Muscle of leg (tissue), 11 donors: ENCODE measurements around the gene PCOLCE2. TPM values are rescaled to one million over a fixed set of nuclear protein-coding genes. Genes with fewer than 3 reads are reported as not detected.
A peak's percentile ranks its signal among the peaks of the same experiment; 100 is the strongest.
"Not testable (repeated sequence)": the region's sequence is repeated elsewhere in the genome, so short reads cannot be mapped to it uniquely, and the experiment has no call there.

Experiments used
- DNase-seq: peaks from one replicate; pipeline ENCODE4 v3.0.0; 2013
- H3K27ac ChIP-seq: one replicate; pipeline ENCODE4 v1.5.1; 2013; ENCODE audit warnings: mild to moderate bottlenecking, low read length, control low read depth
- H3K27me3 ChIP-seq: one replicate; pipeline ENCODE4 v1.6.1; 2013; ENCODE audit warnings: low read length; ENCODE audit not compliant: control insufficient read depth, insufficient read depth
- H3K36me3 ChIP-seq: one replicate; pipeline ENCODE4 v1.6.1; 2013; ENCODE audit warnings: low read length; ENCODE audit not compliant: control insufficient read depth, insufficient read depth
- H3K4me1 ChIP-seq: one replicate; pipeline ENCODE4 v1.6.1; 2013; ENCODE audit warnings: low read length; ENCODE audit not compliant: control insufficient read depth, insufficient read depth
- H3K4me3 ChIP-seq: one replicate; pipeline ENCODE4 v1.5.1; 2013; ENCODE audit warnings: low read length, control low read depth
- H3K9me3 ChIP-seq: replicated peaks from 2 replicates; pipeline ENCODE4 v1.6.1; 2013; ENCODE audit warnings: low read depth, low read length; ENCODE audit not compliant: control insufficient read depth
- WGBS: methylation state at CpG from one replicate; pipeline ENCODE4 v1.1.5; 2013; ENCODE audit warnings: missing lambda C conversion rate; ENCODE audit not compliant: insufficient coverage; 5-methylcytosine and 5-hydroxymethylcytosine counted together
- polyA plus RNA-seq, 8 donors: library from polyadenylated mRNA; unstranded; fragments of 120-200 nt; gene quantifications; one replicate each; pipeline versions ENCODE4 v1.2.1 to v1.2.3, GENCODE V29; 2013; ENCODE audit warnings: inconsistent platforms in 1 of 8, low replicate concordance in 1 of 8; ENCODE audit not compliant: insufficient read length in 8 of 8, insufficient read depth in 1 of 8
- total RNA-seq: library from RNA; stranded (reverse); fragments of 120-200 nt; gene quantifications from one replicate; pipeline ENCODE4 v1.2.4, GENCODE V29; 2013

PCOLCE2 gene
- total and polyA plus RNA-seq, 9 donors: 0.79 to 7.2 (median 2.2) TPM

DNA sequence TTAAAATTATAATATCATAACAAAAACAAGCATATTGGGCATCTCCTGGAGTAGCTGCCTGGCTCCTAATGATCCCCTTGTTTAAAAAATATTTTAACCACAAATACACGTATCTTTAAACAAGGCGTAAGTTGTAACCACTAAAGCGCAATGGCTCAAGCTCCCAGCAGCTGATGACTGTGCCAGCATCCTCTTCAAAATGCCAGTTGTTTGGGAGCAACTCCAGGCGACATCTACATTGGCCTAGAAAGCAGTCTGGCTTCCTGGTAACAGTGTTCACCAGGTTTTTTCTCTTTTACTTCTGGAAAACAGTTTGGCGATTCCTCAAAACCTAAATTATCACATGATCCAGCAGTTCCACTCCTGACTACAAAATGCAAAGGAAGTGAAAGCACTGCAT, 13.8 kb downstream of the PCOLCE2 start:
- Histone ChIP-seq H3K27me3 (no peaks in the 10 kb centered on the region), H3K9me3 (no peaks in the 10 kb centered on the region), H3K36me3 (no peaks in the 10 kb centered on the region), H3K4me1 (no peaks in the 10 kb centered on the region), H3K4me3 (no peak overlapping the region), H3K27ac (no peak overlapping the region)
- 71% methylated on average over 4 of the region's 5 CpGs for WGBS
- DNase-seq: no peak

GRCh38 chr3:142868382-142868781, 20.5 kb downstream of the PCOLCE2 start:
- not testable (repeated sequence) for H3K27me3 ChIP-seq, DNase-seq, H3K36me3 ChIP-seq, H3K4me3 ChIP-seq, H3K27ac ChIP-seq, H3K9me3 ChIP-seq, H3K4me1 ChIP-seq
- WGBS: 86% methylated on average over 6 of the region's 8 CpGs

DNA sequence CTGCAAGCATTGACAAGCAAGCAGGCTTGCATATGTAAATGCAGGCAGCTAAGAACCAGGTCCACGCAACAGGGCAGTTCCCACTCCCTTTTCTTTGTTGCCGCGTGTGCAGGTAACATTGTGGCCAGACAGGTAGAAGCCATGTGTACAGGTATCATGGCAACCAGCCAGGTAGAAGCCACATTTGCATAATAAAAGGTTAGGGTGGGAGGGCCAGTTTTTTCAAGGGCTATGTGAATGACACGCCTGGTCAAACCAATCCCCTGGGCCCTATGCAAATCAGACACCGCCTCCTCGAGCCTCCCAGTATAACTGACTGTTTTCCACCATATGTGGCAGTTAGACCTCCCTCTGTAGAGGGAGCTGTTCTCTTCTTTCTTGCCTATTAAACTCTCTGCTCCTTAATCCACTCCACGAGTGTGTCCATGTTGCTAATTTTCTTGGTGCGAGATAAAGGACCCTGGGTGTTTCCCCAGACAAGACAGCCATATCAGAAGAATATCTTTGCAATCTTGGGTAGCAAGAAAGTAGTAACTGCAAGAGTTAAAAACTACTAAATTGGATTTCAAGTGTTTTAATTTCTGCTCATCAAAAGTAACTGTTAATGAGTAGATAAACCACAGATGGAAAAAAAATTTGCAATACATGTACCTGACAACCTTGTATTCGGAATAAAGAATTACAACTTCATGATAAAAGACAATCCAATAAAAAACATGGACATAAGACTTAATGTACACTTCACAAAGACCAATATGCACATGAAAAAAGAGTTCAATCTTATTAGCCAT, 21.8 kb downstream of the PCOLCE2 start:
- WGBS: 48% methylated on average over 4 of the region's 9 CpGs
- no peak overlapping the region for H3K27ac ChIP-seq
- H3K4me1 ChIP-seq: no peaks in the 10 kb centered on the region
- H3K4me3 ChIP-seq: no peak overlapping the region
- H3K36me3 ChIP-seq: no peaks in the 10 kb centered on the region
- H3K9me3 ChIP-seq: no peaks in the 10 kb centered on the region
- no peak for DNase-seq
- no peaks in the 10 kb centered on the region for H3K27me3 ChIP-seq

DNA sequence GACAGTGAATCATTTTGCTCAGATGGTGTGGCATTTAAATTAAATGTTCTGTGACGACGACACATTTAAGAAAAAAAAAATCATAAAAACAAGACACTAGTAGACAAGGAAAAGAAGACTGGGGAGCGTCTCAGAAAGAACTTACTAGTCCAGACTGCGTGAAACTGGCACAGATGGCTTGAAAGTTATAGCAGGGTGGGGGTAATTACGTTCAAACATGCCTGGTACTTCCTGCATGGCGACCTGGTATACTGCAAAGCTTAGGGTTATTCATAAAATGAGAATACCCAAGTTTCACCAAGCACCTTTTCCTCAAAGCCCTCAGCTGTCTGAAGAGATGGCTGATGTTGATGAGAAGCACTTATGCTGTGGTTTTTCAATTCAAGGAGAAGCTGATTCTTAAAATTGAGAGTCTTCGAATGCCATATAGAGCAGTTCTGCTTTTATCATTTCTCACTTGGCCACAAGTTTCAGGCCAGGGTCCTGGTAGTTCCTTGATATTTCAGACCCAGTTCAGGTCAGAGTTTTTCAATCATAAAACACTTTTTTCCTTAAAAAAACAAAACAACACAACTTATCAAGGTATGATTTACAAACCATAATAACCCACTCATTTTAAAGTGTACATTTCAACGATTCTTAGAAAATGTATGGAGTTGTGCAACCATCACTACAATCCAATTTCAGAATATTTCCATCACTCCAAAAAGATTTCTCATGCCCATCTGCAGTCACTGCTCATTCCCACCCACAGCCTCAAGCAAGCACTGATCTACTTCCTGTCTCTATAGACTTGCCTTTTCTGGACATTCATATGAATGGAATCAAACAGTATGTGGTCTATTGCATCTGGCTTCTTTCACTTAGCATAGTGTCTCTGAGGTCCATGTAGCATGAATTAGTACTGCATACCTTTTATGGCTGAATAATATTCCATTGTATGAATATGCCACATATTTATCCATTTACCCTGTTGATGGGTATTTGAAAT, 24.7 kb downstream of the PCOLCE2 start:
- Histone ChIP-seq H3K36me3 (no peaks in the 10 kb centered on the region), H3K27me3 (peaks cover 4% of the 10 kb centered on the region), H3K4me1 (no peaks in the 10 kb centered on the region), H3K9me3 (no peaks in the 10 kb centered on the region), H3K27ac (no peak overlapping the region), H3K4me3 (no peak overlapping the region)
- 83% methylated on average over 1 of the region's 8 CpGs for WGBS
- no peak for DNase-seq

DNA sequence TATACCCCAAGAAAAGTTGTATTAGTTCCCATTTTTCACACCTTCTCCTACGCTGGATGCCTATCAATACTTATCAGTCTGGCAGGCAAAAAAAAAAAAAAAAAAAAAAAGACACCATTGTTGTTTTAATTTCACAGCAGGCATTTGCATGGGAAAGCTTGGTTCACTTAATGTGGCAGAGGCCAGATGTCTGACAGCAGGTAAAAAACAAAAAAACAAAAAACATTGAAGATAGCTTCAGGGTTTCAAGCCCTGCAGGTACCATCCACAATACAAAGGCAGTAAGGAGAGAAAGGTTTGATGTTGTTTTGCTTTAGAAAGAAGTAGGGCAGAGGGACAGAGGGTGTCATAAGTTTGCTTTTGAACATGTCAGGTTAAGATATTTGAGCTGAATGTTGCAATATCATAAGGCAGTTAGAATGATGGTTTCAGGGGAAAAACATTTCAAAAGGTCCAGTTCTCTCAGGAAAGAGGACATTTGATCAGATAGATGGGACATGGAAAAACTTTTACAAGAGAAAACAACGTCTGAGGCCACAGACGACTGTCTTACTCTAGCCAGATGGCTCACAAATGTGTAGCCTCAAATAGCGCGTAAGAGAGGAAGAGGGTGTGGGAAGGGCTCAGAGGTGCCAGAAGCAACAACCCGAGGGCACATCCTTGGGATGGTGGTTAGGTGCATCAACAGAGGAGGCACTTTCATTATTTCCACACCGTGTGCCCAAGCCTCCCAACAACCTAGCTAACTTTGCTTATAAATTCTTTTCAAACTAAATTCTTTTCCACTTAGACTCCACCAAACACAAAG, 25.7 kb downstream of the PCOLCE2 start:
- no peak for DNase-seq
- Histone ChIP-seq H3K36me3 (no peaks in the 10 kb centered on the region), H3K4me1 (no peaks in the 10 kb centered on the region), H3K4me3 (no peak overlapping the region), H3K27me3 (peaks cover 4% of the 10 kb centered on the region), H3K27ac (no peak overlapping the region), H3K9me3 (no peaks in the 10 kb centered on the region)
- WGBS: 60% methylated on average over 2 of the region's 7 CpGs

GRCh38 chr3:142861926-142862325, 27.0 kb downstream of the PCOLCE2 start:
- peaks cover 4% of the 10 kb centered on the region for H3K27me3 ChIP-seq
- no peak overlapping the region for H3K4me3 ChIP-seq
- no peaks in the 10 kb centered on the region for H3K36me3 ChIP-seq
- no peak for DNase-seq
- no peaks in the 10 kb centered on the region for H3K9me3 ChIP-seq
- H3K4me1 ChIP-seq: no peaks in the 10 kb centered on the region
- 28% methylated on average over 2 of the region's 4 CpGs for WGBS
- no peak overlapping the region for H3K27ac ChIP-seq

DNA sequence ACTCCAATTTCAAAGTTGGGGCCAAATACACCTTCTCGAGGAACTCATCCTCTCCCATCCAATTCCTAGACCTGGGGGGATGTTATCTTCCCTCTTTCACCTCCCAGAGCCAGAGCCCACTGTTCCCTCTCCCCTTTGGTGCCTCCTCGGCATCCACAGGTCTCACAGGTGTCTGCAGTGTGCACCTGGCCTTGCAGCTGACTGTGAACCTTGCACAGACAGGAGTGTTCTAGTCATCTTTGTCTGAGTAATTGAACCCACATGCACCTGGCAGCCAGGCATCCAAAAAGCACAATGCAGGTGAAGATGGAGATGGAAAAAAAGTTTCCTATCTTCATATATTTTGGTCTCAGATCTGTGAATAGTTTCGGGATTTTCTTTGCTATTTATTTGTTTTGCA, 30.8 kb downstream of the PCOLCE2 start:
- DNase-seq: no peak
- Histone ChIP-seq H3K4me1 (no peaks in the 10 kb centered on the region), H3K27me3 (peaks cover 4% of the 10 kb centered on the region), H3K27ac (no peak overlapping the region), H3K4me3 (no peak overlapping the region), H3K9me3 (no peaks in the 10 kb centered on the region), H3K36me3 (no peaks in the 10 kb centered on the region)
- no CpG with 5 or more reads among the region's 3 CpGs for WGBS

GRCh38 chr3:142857056-142857455, 31.8 kb downstream of the PCOLCE2 start:
- H3K4me1 ChIP-seq: no peaks in the 10 kb centered on the region
- no peak overlapping the region for H3K27ac ChIP-seq
- H3K9me3 ChIP-seq: no peaks in the 10 kb centered on the region
- H3K4me3 ChIP-seq: no peak overlapping the region
- WGBS: 74% methylated on average over 3 of the region's 6 CpGs
- peaks cover 4% of the 10 kb centered on the region for H3K27me3 ChIP-seq
- H3K36me3 ChIP-seq: no peaks in the 10 kb centered on the region
- no peak for DNase-seq

DNA sequence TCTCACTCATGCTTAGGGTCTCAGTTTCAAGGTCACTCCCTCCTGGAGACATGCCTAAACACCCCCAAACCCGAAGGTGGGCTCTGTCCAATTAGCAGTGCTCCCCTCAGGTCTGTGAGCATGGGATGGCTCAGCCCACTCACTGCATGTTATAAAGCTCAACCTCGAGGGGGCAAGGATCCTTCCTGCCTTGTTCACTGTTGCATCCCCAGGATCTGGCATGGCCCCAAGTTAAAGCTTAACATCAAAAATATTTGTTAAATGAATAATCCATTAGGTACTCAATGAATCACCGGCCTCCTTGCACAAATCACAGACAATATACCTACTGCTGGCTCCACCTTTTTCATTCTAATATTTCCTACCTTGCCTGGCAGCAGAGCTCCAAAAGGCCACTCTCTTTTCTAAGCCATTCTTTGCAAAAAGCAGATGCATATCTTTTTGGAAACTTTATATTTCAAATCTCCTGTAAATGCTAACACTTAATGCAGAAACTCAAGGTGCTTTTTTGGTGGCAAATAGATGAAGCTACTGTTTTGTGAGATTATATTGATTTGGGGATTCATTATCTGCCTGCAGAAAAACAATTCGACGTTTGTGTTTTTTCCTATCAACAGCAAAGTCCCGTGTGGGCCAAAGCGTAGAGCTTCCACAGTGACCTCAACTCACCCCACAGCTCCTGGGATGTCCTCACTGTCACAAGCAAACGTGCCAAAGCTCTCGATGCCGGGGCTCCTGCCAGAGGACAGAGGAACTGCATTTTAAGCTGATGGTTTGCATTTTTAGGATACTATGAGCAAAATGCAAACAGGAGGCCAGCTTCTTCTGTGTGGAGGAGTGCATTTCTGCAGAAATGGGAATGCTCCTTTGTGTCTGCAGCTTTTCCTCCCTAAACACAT, 35.4 kb downstream of the PCOLCE2 start:
- H3K9me3 ChIP-seq: no peaks in the 10 kb centered on the region
- no peaks in the 10 kb centered on the region for H3K36me3 ChIP-seq
- no peak overlapping the region for H3K4me3 ChIP-seq
- no peaks in the 10 kb centered on the region for H3K27me3 ChIP-seq
- 41% methylated on average over 5 of the region's 10 CpGs for WGBS
- peak; percentile 7 for DNase-seq
- H3K4me1 ChIP-seq: no peaks in the 10 kb centered on the region
- no peak overlapping the region for H3K27ac ChIP-seq
